ENCODE results near the gene SLC19A1. TPM values are rescaled to one million over a fixed set of nuclear protein-coding genes. Genes with fewer than 3 reads are reported as not detected.

The SLC19A1 gene
- 8.0 and 8.9 TPM in 2 replicates for total RNA-seq

DNA sequence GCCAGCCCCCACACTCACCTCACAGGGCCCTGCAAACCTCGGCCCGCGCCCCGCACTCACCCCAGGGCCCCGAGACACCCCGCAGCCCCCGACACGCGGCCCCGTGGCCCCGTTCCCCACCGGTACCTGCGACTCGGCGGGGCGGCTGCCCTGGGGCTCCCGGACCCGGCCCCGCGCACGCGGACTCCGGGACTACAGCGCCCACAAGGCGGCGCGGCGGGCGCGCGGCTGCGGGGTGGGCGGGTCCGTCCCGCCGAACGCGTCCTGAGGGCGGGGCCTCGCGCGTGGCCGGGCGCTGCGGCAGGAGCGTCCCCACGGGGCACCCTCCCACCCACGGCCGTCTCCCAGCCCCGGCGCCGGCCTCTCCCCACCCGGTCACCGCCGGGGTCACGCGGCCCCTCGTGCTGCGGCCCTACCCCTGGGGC, at the start of gene SLC19A1:
TSS of gene SLC19A1 (minus strand) at position 199 of the 425 bp plus-strand sequence. CDS start 4,481 bp downstream, outside the sequence.

Other genes starting within 250 kb of the SLC19A1 start
- 27.8 and 49.9 TPM in 2 replicates for gene COL18A1, start 137.3 kb downstream of the SLC19A1 start, total RNA-seq
- gene PCBP3, start 101.3 kb upstream of the SLC19A1 start, total RNA-seq = 2.3 and 2.9 TPM in 2 replicates